Progenitor cell of endocrine pancreas (in vitro differentiated cells): Measurements from ENCODE around the gene KCNK1. TPM values are rescaled to one million over a fixed set of nuclear protein-coding genes. Genes with fewer than 3 reads are reported as not detected.

ENCODE experiments used
- DNase-seq: peaks from one replicate; pipeline ENCODE4 v3.0.0; 2021; ENCODE audit warnings: low spot score; ENCODE audit not compliant: unreplicated experiment
- H3K27ac Mint-ChIP-seq: 2 replicates; pipeline ENCODE4 v1.8.0; 2021; ENCODE audit warnings: mild to moderate bottlenecking, moderate library complexity, mixed read lengths
- H3K27me3 Mint-ChIP-seq: 2 replicates; pipeline ENCODE4 v1.8.0; 2021; ENCODE audit warnings: mixed read lengths
- H3K36me3 Mint-ChIP-seq: 2 replicates; pipeline ENCODE4 v1.8.0; 2022; ENCODE audit warnings: mixed read lengths; ENCODE audit not compliant: insufficient read depth
- H3K4me1 Mint-ChIP-seq: 2 replicates; pipeline ENCODE4 v1.8.0; 2021; ENCODE audit warnings: low read depth, mixed read lengths
- H3K4me3 Mint-ChIP-seq: 2 replicates; pipeline ENCODE4 v1.8.0; 2021; ENCODE audit warnings: low read depth, mild to moderate bottlenecking, moderate library complexity, mixed read lengths
- H3K9me3 Mint-ChIP-seq: 2 replicates; pipeline ENCODE4 v1.8.0; 2021; ENCODE audit warnings: low read depth, mixed read lengths
- CTCF ChIP-seq: fragments of 200-600 bp; sonication (generic); IDR thresholded peaks from one replicate; pipeline ENCODE4 v1.5.0; 2021; ENCODE audit warnings: antibody characterized with exemption, mild to moderate bottlenecking; ENCODE audit not compliant: unreplicated experiment
- total RNA-seq: library from RNA; stranded (reverse); gene quantifications from 2 replicates; pipeline ENCODE4 v1.2.1, GENCODE V29; 2021

KCNK1 gene
- total RNA-seq, 1 donor from 2014 or later = 9.7 TPM

GRCh38 chr1:233657466-233657865 lies 43.6 kb downstream of the KCNK1 start:
- Mint-ChIP-seq H3K4me1 (peaks cover 3% of the 10 kb centered on the region), H3K36me3 (peaks cover 3% of the 10 kb centered on the region), H3K9me3 (no peaks in the 10 kb centered on the region), H3K27me3 (no peaks in the 10 kb centered on the region), H3K4me3 (no peak overlapping the region), H3K27ac (no peak overlapping the region)
- TF ChIP-seq CTCF = no peak
- DNase-seq = no peak

- H3K27me3 Mint-ChIP-seq = no peaks in the 10 kb centered on the region
- no peaks in the 10 kb centered on the region for H3K9me3 Mint-ChIP-seq
- DNase-seq = no peak
- no peak overlapping the region for H3K4me3 Mint-ChIP-seq
- peaks cover 5% of the 10 kb centered on the region for H3K36me3 Mint-ChIP-seq
- TF ChIP-seq CTCF = no peak
- H3K27ac Mint-ChIP-seq = no peak overlapping the region
- peaks cover 4% of the 10 kb centered on the region for H3K4me1 Mint-ChIP-seq
Observed at GRCh38 chr1:233659495-233659894, 45.6 kb downstream of the KCNK1 start.

- no peak overlapping the region for H3K27ac Mint-ChIP-seq
- H3K36me3 Mint-ChIP-seq = peaks cover 7% of the 10 kb centered on the region
- H3K4me3 Mint-ChIP-seq = no peak overlapping the region
- no peaks in the 10 kb centered on the region for H3K27me3 Mint-ChIP-seq
- TF ChIP-seq CTCF = no peak
- no peaks in the 10 kb centered on the region for H3K9me3 Mint-ChIP-seq
- DNase-seq = no peak
- peaks cover 10% of the 10 kb centered on the region for H3K4me1 Mint-ChIP-seq
Observed at GRCh38 chr1:233661376-233662159, 47.7 kb downstream of the KCNK1 start.

GRCh38 chr1:233662575-233663304 lies 48.8 kb downstream of the KCNK1 start:
- Mint-ChIP-seq H3K36me3 (peaks cover 10% of the 10 kb centered on the region), H3K4me3 (no peak overlapping the region), H3K4me1 (peaks cover 10% of the 10 kb centered on the region), H3K9me3 (no peaks in the 10 kb centered on the region), H3K27me3 (no peaks in the 10 kb centered on the region), H3K27ac (no peak overlapping the region)
- no peak for DNase-seq
- no peak for TF ChIP-seq CTCF

- H3K27ac Mint-ChIP-seq = no peak overlapping the region
- peaks cover 10% of the 10 kb centered on the region for H3K4me1 Mint-ChIP-seq
- peaks cover 14% of the 10 kb centered on the region for H3K36me3 Mint-ChIP-seq
- H3K4me3 Mint-ChIP-seq = no peak overlapping the region
- no peaks in the 10 kb centered on the region for H3K27me3 Mint-ChIP-seq
- no peak for TF ChIP-seq CTCF
- no peaks in the 10 kb centered on the region for H3K9me3 Mint-ChIP-seq
- no peak for DNase-seq
Observed at GRCh38 chr1:233664253-233664652, 50.3 kb downstream of the KCNK1 start.
